GM11168 (cell line): ENCODE measurements around the gene PFDN2.

Experiments used
- in situ Hi-C: fragments of 300-500 bp; cut with MboI; formaldehyde crosslinking; loops from one replicate; pipeline ENCODE4 v1.12.0; 2022; ENCODE audit warnings: low sequenced_read_pairs; ENCODE audit not compliant: unreplicated experiment

The PFDN2 gene

GRCh38 chr1:161117759-161118581, at the start of gene PFDN2, which contains the start of gene NIT1:
Gene PFDN2 (minus strand): TSS chr1:161118037. CDS start chr1:161118026, 11 bp downstream.
Gene NIT1 (plus strand): TSS chr1:161118105. CDS start chr1:161118177, 72 bp downstream.
- in situ Hi-C loops: no loop called here

- in situ Hi-C loops: no loop called here
Observed at GRCh38 chr1:161166669-161167548, 49.1 kb upstream of the PFDN2 start.

- in situ Hi-C loops: no loop called here
Observed at GRCh38 chr1:161165742-161166668, 48.2 kb upstream of the PFDN2 start, which contains the start of gene PPOX. Gene PPOX (plus strand): TSS chr1:161166426. CDS start chr1:161166848, 422 bp downstream.

GRCh38 chr1:161164901-161165610, 47.2 kb upstream of the PFDN2 start:
- in situ Hi-C loops: no loop called here

- in situ Hi-C loops: no loop called here
Observed at GRCh38 chr1:161163793-161164192, 46.0 kb upstream of the PFDN2 start.

- in situ Hi-C loops: no loop called here
Observed at GRCh38 chr1:161162806-161163205, 45.0 kb upstream of the PFDN2 start.

GRCh38 chr1:161162052-161162451, 44.2 kb upstream of the PFDN2 start:
- in situ Hi-C loops: no loop called here

GRCh38 chr1:161161652-161162051, 43.8 kb upstream of the PFDN2 start:
- in situ Hi-C loops: no loop called here

- in situ Hi-C loops: no loop called here
Observed at GRCh38 chr1:161160671-161161145, 42.9 kb upstream of the PFDN2 start.

GRCh38 chr1:161159913-161160243, 42.0 kb upstream of the PFDN2 start:
- in situ Hi-C loops: no loop called here

GRCh38 chr1:161159087-161159912, 41.5 kb upstream of the PFDN2 start, which contains the start of gene USP21:
Gene USP21 (plus strand): TSS chr1:161159500. CDS start chr1:161160641, 1,141 bp downstream.
- in situ Hi-C loops: no loop called here

GRCh38 chr1:161158316-161159010, 40.6 kb upstream of the PFDN2 start:
- in situ Hi-C loops: no loop called here

GRCh38 chr1:161157867-161158266, 40.0 kb upstream of the PFDN2 start:
- in situ Hi-C loops: no loop called here

- in situ Hi-C loops: no loop called here
Observed at GRCh38 chr1:161153682-161154337, 36.0 kb upstream of the PFDN2 start, which contains the start of gene UFC1. Gene UFC1 (plus strand): TSS chr1:161153978. CDS start chr1:161153998, 20 bp downstream.

- in situ Hi-C loops: no loop called here
Observed at GRCh38 chr1:161153176-161153575, 35.3 kb upstream of the PFDN2 start.

GRCh38 chr1:161145832-161146231, 28.0 kb upstream of the PFDN2 start:
- in situ Hi-C loops: no loop called here

- in situ Hi-C loops: no loop called here
Observed at GRCh38 chr1:161140755-161141400, 23.0 kb upstream of the PFDN2 start.
